HUES48 (cell line): Measurements from ENCODE around the gene GCFC2.
"Not testable (repeated sequence)": the region's sequence is repeated elsewhere in the genome, so short reads cannot be mapped to it uniquely, and the experiment has no call there.

ENCODE experiments used
- H3K27ac ChIP-seq: one replicate; pipeline ENCODE4 v1.7.0; 2013; ENCODE audit warnings: low read depth, low read length, inconsistent platforms
- H3K27me3 ChIP-seq: 2 replicates; pipeline ENCODE4 v1.6.1; 2013; ENCODE audit warnings: mild to moderate bottlenecking, low read length; ENCODE audit not compliant: control insufficient read depth, insufficient read depth
- H3K36me3 ChIP-seq: 2 replicates; pipeline ENCODE4 v1.6.1; 2013; ENCODE audit warnings: low read length; ENCODE audit not compliant: control insufficient read depth, insufficient read depth
- H3K4me1 ChIP-seq: 2 replicates; pipeline ENCODE4 v1.6.1; 2013; ENCODE audit warnings: mild to moderate bottlenecking, low read length; ENCODE audit not compliant: control insufficient read depth, insufficient read depth
- H3K4me3 ChIP-seq: 2 replicates; pipeline ENCODE4 v1.5.1; 2013; ENCODE audit warnings: mild to moderate bottlenecking, low read depth, low read length
- H3K9ac ChIP-seq: 2 replicates; pipeline ENCODE4 v1.6.1; 2013; ENCODE audit warnings: mild to moderate bottlenecking, low read depth, low read length, moderate library complexity
- H3K9me3 ChIP-seq: 2 replicates; pipeline ENCODE4 v1.6.1; 2013; ENCODE audit warnings: low read length; ENCODE audit not compliant: control insufficient read depth, insufficient read depth

Gene GCFC2

GRCh38 chr2:75680402-75680801, 30.3 kb downstream of the GCFC2 start:
- H3K9ac ChIP-seq: no peak overlapping the region

DNA sequence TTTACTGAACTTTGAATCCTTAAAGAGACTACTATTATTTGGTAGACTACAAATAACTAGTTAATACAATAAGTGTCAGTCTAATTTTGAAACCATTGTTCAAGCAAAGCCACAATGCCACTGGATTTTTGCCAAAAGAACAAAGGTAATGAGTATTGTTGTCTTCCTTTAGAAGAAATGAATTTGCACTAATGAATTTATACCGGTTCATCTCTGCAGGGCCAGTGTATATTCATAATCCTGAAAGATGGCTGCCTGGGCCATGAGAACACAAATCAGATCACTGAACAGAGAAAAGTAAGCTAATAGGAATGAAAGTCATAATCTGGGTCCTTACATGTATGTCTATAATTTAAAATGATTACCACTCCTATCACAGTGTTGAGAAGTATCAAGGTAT, 31.2 kb downstream of the GCFC2 start:
- no peaks in the 10 kb centered on the region for H3K9me3 ChIP-seq
- H3K27ac ChIP-seq: no peak overlapping the region
- H3K4me1 ChIP-seq: no peaks in the 10 kb centered on the region
- H3K4me3 ChIP-seq: no peak overlapping the region
- H3K27me3 ChIP-seq: no peaks in the 10 kb centered on the region
- no peak overlapping the region for H3K9ac ChIP-seq
- peaks cover 22% of the 10 kb centered on the region for H3K36me3 ChIP-seq

More at GRCh38 chr2:75680402-75680801, 30.3 kb downstream of the GCFC2 start:
- no peak overlapping the region for H3K4me3 ChIP-seq
- H3K27me3 ChIP-seq: no peaks in the 10 kb centered on the region
- H3K36me3 ChIP-seq: peaks cover 22% of the 10 kb centered on the region; the same call in 1 of the 2 replicates
- no peak overlapping the region for H3K27ac ChIP-seq
- H3K9me3 ChIP-seq: no peaks in the 10 kb centered on the region
- no peaks in the 10 kb centered on the region for H3K4me1 ChIP-seq

DNA sequence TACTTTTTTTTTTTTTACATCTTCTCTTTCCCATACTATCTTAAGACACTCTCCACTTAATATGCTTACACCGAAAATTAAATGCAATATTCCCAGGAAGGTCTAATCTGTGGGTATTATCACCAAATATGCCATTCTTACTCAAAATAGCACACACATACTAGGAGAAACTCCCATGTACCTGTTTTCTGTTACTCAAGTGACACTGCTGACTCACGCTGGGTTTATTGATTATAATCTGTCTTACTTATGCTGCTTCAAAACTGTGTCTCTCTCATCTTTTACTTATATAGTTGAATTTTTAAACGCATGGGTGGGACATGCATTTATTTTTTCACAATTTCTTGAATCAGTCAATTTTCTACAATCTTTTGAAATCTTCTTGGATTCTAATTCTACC, 34.3 kb downstream of the GCFC2 start:
- Histone ChIP-seq H3K4me3 (no peak overlapping the region), H3K27me3 (no peaks in the 10 kb centered on the region), H3K9me3 (no peaks in the 10 kb centered on the region), H3K36me3 (peaks cover 33% of the 10 kb centered on the region), H3K9ac (no peak overlapping the region), H3K27ac (no peak overlapping the region), H3K4me1 (no peaks in the 10 kb centered on the region)

- no peaks in the 10 kb centered on the region for H3K9me3 ChIP-seq
- H3K27me3 ChIP-seq: no peaks in the 10 kb centered on the region
- no peaks in the 10 kb centered on the region for H3K4me1 ChIP-seq
- no peak overlapping the region for H3K9ac ChIP-seq
- no peak overlapping the region for H3K27ac ChIP-seq
- H3K4me3 ChIP-seq: no peak overlapping the region
- peaks cover 35% of the 10 kb centered on the region for H3K36me3 ChIP-seq
Measured at GRCh38 chr2:75675908-75676307, 34.8 kb downstream of the GCFC2 start.

DNA sequence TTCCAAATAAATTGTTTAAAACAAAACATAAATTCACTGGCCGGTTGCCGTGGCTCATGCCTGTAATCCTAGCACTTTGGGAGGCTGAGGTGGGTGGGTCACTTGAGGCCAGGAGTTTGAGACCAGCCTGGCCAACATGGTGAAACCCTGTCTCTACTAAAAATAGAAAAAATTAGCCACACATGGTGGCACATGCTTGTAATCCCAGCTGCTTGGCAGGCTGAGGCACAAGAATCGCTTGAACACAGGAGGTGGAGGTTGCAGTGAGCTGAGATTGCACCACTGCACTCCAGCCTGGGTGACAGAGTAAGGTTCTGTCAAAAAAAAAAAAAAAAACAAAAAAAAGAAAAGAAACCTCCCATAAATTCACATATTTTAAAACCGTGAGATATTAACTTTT, 35.3 kb downstream of the GCFC2 start:
- H3K27me3 ChIP-seq, H3K27ac ChIP-seq, H3K4me1 ChIP-seq, H3K9ac ChIP-seq, H3K9me3 ChIP-seq, H3K4me3 ChIP-seq: not testable (repeated sequence)
- peaks cover 37% of the 10 kb centered on the region for H3K36me3 ChIP-seq

DNA sequence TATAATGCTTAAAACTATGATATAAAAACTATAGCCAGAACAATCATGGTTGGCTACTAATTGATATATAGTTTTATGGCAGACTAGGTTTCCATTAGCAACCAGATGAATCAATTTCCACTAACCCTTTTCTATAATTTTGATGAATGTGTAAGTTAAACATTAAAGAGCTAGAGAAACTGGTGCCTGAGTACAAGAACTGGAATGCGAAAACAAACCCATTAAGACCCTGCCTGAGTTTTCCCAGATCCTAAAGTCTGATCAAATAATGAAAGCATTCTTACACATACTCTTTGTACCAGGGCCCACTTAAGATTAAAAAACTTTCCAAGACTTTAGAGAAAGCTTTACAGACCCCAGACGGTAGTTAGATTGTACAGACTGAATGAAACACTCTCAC, 42.8 kb downstream of the GCFC2 start:
- H3K27ac ChIP-seq: no peak overlapping the region
- peaks cover 22% of the 10 kb centered on the region for H3K4me1 ChIP-seq
- H3K9me3 ChIP-seq: no peaks in the 10 kb centered on the region
- no peak overlapping the region for H3K9ac ChIP-seq
- H3K4me3 ChIP-seq: no peak overlapping the region
- H3K36me3 ChIP-seq: peaks cover 63% of the 10 kb centered on the region
- H3K27me3 ChIP-seq: no peaks in the 10 kb centered on the region

DNA sequence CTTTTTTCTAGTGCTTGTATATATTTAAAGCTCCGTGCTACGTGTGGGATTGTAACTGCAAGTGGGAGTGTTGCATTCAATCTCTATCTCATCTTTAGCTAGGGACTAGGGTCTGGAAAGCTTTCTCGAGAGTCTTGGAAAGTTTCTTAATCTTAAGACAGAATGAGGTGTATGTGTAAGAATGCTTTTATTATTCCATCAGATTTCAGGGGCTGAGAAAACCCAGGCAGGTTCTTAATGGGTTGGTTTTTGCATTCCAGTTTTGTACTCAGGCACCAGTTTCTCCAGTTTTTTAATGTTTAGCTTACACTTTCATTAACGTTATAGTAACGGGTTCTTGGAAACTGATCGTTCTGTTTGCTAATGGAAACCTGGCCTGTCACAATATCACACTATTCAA, 43.8 kb downstream of the GCFC2 start:
- Histone ChIP-seq H3K4me3 (0 out of 2 replicates have a peak overlapping the region, but pooled peaks have one; percentile 5), H3K4me1 (peaks cover 22% of the 10 kb centered on the region), H3K36me3 (peaks cover 65% of the 10 kb centered on the region), H3K27me3 (no peaks in the 10 kb centered on the region), H3K9me3 (no peaks in the 10 kb centered on the region), H3K27ac (no peak overlapping the region), H3K9ac (no peak overlapping the region)

- no peaks in the 10 kb centered on the region for H3K27me3 ChIP-seq
- no peak overlapping the region for H3K27ac ChIP-seq
- H3K9ac ChIP-seq: no peak overlapping the region
- H3K4me3 ChIP-seq: no peak overlapping the region
- peaks cover 5% of the 10 kb centered on the region; the same call in 1 of the 2 replicates for H3K4me1 ChIP-seq
- no peaks in the 10 kb centered on the region for H3K9me3 ChIP-seq
- H3K36me3 ChIP-seq: peaks cover 88% of the 10 kb centered on the region
Measured at GRCh38 chr2:75657798-75658197, 52.9 kb downstream of the GCFC2 start.

GRCh38 chr2:75656563-75656962, 54.2 kb downstream of the GCFC2 start:
- Histone ChIP-seq H3K4me3 (no peak overlapping the region), H3K4me1 (peaks cover 5% of the 10 kb centered on the region; the same call in 1 of the 2 replicates), H3K9ac (no peak overlapping the region), H3K36me3 (peaks cover 88% of the 10 kb centered on the region), H3K9me3 (no peaks in the 10 kb centered on the region), H3K27ac (no peak overlapping the region), H3K27me3 (no peaks in the 10 kb centered on the region)

- Histone ChIP-seq H3K9me3 (no peaks in the 10 kb centered on the region), H3K27ac (no peak overlapping the region), H3K27me3 (no peaks in the 10 kb centered on the region), H3K4me3 (no peak overlapping the region), H3K36me3 (peaks cover 90% of the 10 kb centered on the region), H3K4me1 (peaks cover 5% of the 10 kb centered on the region; the same call in 1 of the 2 replicates), H3K9ac (no peak overlapping the region)
Measured at GRCh38 chr2:75655861-75656260, 54.9 kb downstream of the GCFC2 start.

GRCh38 chr2:75654012-75654411, 56.7 kb downstream of the GCFC2 start:
- peaks cover 99% of the 10 kb centered on the region for H3K36me3 ChIP-seq
- H3K27me3 ChIP-seq: no peaks in the 10 kb centered on the region
- no peak overlapping the region for H3K4me3 ChIP-seq

DNA sequence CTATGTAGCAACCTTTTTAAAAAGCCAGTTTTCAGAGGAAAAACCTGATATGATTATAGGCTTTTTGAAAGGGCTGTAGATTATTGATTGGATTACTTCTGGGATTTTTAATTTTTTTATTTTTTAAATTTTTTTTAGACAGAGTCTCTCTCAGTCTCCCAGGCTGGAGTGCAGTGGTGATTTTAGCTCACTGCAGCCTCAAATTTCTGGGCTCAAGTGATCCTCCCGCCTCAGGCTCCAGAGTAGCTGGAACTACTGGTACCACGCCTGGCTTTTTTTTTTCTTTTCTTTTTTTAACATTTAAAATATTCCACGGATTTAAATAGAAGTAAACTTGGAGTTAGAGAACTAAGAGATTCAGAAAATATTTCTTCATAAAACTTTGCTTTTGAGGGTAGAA, 62.9 kb downstream of the GCFC2 start:
- H3K4me3 ChIP-seq: peak overlapping the region; percentile 95
- no peaks in the 10 kb centered on the region for H3K9me3 ChIP-seq
- H3K27ac ChIP-seq: no peak overlapping the region

More at GRCh38 chr2:75654012-75654411, 56.7 kb downstream of the GCFC2 start:
- Histone ChIP-seq H3K9me3 (no peaks in the 10 kb centered on the region), H3K9ac (no peak overlapping the region), H3K27ac (no peak overlapping the region), H3K4me1 (no peaks in the 10 kb centered on the region)

More for the DNA sequence above, 62.9 kb downstream of the GCFC2 start:
- Histone ChIP-seq H3K36me3 (peaks cover 46% of the 10 kb centered on the region), H3K27me3 (no peaks in the 10 kb centered on the region), H3K4me1 (no peaks in the 10 kb centered on the region), H3K9ac (peak overlapping the region; percentile 91; the same call in 1 of the 2 replicates)
